GM18505 (cell line): ENCODE results near the gene LCK.

Experiments
- ATAC-seq: cut with Tn5 transposase; IDR thresholded peaks from one replicate; pipeline ENCODE4 v1.9.1; 2021; ENCODE audit not compliant: unreplicated experiment
- POLR2A ChIP-seq: IDR thresholded peaks from 4 replicates; pipeline ENCODE4 v1.6.1; 2011; ENCODE audit warnings: borderline replicate concordance; ENCODE audit not compliant: insufficient read depth, insufficient read length; ENCODE audit errors: extremely low read depth

Gene LCK

GRCh38 chr1:32250893-32251716 is at the start of gene LCK:
Gene LCK, plus strand, starts transcription at chr1:32251265. Its CDS starts 23,065 bp downstream, at chr1:32274330.
- no peak for ATAC-seq
- TF ChIP-seq POLR2A = peak; percentile 75

- ATAC-seq = no peak
- TF ChIP-seq POLR2A = no peak
Measured at GRCh38 chr1:32204943-32205361, 46.1 kb upstream of the LCK start.

- ATAC-seq = peak; percentile 47
- peak; percentile 67 for TF ChIP-seq POLR2A
Measured at GRCh38 chr1:32205401-32206370, 45.4 kb upstream of the LCK start, which contains the start of gene IQCC. Gene IQCC, plus strand, starts transcription at chr1:32205671. Its CDS starts 11 bp downstream, at chr1:32205682.

GRCh38 chr1:32208469-32208868 is 42.6 kb upstream of the LCK start:
- ATAC-seq = no peak
- no peak for TF ChIP-seq POLR2A

GRCh38 chr1:32208891-32209328 is 42.2 kb upstream of the LCK start, which contains the start of gene DCDC2B:
Gene DCDC2B, plus strand, starts transcription at chr1:32209089. Its CDS starts 5 bp downstream, at chr1:32209094.
- TF ChIP-seq POLR2A = no peak

DNA sequence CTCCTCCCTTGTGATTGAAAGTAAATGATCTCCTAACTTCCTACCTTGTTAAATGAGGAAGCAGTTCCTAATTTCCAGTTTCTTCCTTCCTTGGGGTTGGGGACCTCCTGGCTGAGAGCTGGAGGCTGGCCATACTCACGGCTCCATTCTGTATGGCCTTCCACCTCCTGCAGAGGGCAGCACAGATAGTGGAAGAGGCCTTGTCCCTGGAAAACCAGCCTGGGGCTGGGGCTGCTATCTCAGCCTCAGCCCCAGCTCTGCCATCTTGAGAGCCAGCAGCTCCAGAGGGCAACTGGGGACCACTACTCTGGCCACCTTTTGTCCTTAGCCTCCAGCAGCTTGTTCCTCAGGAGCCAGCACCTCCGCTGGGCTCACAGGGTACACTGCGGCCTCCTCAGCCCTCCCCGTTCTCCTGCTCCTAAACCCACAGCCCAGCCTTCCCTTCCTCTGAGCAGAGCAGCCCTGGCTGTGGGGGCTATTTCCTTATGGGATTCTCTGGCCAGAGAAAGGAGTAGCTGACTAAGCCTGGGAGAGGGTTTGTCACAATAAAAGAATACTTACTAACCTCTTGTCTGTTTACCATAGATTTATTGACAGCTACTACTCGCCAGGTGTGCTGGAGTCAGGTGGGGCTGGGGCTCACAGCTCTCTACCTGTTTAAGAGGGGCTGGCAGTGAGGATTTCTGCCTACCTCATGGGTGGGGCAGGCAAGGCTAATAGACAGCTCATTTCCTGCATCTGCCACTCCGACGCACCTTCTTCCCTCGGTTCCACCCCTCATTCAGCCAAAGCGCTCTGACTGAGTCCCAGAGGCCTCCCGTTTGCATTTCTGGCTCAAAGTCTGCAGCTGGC is 35.2 kb upstream of the LCK start:
- no peak for ATAC-seq
- no peak for TF ChIP-seq POLR2A

More at GRCh38 chr1:32208891-32209328, 42.2 kb upstream of the LCK start, which contains the start of gene DCDC2B:
- no peak for ATAC-seq

DNA sequence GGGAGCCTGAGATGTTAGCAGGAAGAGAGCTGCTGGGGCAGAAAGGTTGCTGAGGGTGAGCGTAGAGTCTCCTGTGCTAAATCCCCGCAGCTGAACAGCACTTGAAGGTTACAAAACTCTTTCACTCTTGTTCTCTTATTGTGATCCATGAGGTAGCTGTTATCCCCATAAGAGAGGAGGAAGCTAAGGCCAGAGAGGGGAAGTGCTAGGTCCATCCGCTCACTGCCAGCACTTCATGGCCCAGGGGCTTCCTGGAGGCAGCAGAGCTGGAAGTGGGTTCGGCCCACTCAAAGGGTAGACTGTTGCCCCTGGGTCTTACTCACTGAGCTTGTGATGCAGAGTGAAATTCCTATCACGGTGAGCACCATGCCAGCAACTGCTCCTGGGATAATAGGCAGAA is 34.5 kb upstream of the LCK start:
- TF ChIP-seq POLR2A = no peak
- no peak for ATAC-seq

- TF ChIP-seq POLR2A = no peak
- ATAC-seq = no peak
Measured at GRCh38 chr1:32219022-32219421, 32.0 kb upstream of the LCK start.

- ATAC-seq = no peak
- no peak for TF ChIP-seq POLR2A
Measured at GRCh38 chr1:32220746-32221580, 30.1 kb upstream of the LCK start.

DNA sequence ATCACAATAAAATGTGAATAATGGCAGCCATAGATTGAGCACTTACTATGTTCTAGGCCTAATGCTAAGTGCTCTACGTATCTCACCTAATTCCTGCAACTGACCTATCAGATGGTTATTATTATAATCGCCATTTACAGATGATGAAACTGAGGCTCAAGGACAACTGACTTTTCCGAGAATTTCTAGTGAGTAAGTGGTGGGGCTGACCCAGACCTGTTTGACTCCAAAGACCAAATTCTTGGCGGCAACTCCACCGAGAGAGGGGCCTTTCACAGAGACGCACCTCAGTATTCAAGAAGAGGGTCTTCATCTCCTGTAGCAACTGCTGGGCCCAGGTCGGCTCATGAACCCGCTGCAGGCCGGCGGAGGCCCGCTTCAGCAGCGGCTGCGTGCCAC is 29.5 kb upstream of the LCK start:
- no peak for TF ChIP-seq POLR2A
- no peak for ATAC-seq

DNA sequence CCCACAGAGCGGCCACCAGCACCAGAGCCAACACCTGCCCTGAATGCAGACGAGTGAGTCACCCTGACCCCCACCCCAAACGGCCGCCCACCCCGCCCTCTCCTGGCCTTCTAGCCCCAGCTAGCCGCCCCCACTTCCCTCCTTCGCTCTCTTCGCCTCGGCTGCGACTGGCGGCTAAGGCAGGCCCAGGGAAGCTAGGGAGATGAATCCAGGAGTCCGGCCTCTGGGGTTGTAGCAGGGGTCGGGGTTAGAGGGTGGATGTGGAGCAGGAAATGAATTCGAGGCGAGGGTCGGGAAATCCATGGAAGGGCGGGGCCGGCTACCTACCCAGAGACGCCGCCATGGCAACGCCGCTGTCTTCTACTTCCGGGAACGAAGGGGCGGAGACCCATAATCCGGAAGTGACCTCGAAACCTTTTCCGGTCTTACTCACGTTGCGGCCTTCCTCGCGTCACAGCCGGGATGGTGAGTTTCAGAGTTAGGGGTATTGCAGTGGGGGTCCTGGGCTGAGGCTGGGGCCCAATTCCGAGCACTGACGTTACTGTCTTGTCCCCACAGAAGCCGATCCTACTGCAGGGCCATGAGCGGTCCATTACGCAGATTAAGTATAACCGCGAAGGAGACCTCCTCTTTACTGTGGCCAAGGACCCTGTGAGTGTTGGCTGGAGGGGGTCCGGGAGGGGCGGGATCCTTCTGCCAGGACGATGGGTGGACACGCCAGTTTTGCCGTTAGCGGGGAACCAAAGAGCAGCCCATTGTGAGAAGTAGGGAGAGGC is 28.9 kb upstream of the LCK start, which contains the start of the genes EIF3I and TMEM234:
TSS of gene EIF3I (plus strand) at position 428 of the 776 bp plus-strand sequence. CDS start at position 463, 35 bp downstream.
TSS of gene TMEM234 (minus strand) at position 374 of the 776 bp plus-strand sequence. CDS start at position 343, 31 bp downstream.
- peak; percentile 84 for ATAC-seq
- TF ChIP-seq POLR2A = peak; percentile 85

- ATAC-seq = no peak
- TF ChIP-seq POLR2A = no peak
Measured at GRCh38 chr1:32223683-32224082, 27.4 kb upstream of the LCK start.
